GM11168 (cell line): ENCODE data around the gene EFNA5.

ENCODE experiments used
- in situ Hi-C: fragments of 300-500 bp; cut with MboI; formaldehyde crosslinking; loops from one replicate; pipeline ENCODE4 v1.12.0; 2022; ENCODE audit warnings: low sequenced_read_pairs; ENCODE audit not compliant: unreplicated experiment

The EFNA5 gene

DNA sequence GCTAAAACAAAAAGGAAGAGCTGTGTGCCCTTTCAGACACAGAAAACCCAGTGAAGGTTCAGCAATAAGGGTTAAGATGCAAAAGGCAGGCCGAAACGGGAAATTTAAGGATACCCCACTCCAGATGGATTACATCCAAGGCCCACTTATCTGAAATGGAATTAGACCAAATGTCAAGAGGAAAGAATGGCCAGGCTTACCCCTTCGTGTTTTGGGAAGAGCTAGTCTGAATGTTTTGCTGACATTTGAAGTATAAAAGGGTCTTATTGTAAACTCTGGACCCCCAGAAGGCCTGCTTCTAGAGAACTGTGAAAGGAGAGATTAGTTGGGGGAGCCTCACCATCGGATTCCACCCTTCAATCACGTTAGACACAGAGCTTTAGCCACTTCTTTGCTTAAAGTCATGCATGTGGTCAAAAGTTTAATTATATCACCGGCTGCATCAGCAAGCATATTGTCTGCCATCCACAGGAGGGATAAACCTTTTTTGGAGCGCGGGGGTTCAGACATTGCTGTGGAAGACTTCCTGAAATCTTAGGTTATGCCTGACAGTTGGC lies 93.3 kb downstream of the EFNA5 start:
- in situ Hi-C loops, result no loop called here

DNA sequence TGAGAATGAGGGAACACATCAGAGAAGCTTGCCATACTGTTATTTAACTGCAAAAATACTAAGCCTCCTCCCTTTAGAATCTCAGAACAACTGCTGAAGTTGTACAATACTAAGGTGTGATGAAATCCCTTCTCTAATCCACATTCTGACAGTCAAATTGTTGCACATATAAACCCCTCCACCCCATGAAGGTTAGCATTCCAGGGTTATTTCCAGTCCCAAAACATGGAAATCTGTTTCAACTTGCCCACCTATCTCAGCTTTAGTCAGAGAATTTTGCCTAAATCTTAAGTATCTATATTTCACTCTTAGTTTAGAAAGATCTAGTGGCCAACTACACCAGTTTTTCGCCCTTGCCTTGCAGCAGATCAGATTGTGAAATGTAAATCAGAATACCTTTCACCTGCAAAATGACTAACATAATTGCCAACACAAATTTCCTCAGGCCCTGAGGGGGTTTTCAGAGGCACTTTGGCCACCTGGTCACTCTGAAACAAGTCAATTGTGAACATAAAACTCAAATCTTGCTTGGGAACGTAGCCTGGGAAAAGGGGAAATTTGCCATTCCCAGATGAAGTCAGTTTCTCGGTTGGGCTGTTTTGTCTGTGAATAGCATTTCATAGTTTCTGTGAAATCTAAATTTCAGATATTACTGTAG lies 93.9 kb downstream of the EFNA5 start:
- in situ Hi-C loops, result no loop called here

- in situ Hi-C loops, result no loop called here
Observed at GRCh38 chr5:107576155-107576554, 94.6 kb downstream of the EFNA5 start.

GRCh38 chr5:107574287-107574686 lies 96.5 kb downstream of the EFNA5 start:
- in situ Hi-C loops, result no loop called here

GRCh38 chr5:107572715-107573368 lies 97.9 kb downstream of the EFNA5 start:
- in situ Hi-C loops, result no loop called here

GRCh38 chr5:107571621-107572536 lies 98.9 kb downstream of the EFNA5 start:
- in situ Hi-C loops, result no loop called here

- in situ Hi-C loops, result no loop called here
Observed at GRCh38 chr5:107570805-107571531, 99.8 kb downstream of the EFNA5 start.

- in situ Hi-C loops, result no loop called here
Observed at GRCh38 chr5:107570181-107570580, 100.6 kb downstream of the EFNA5 start.

GRCh38 chr5:107567901-107568671 lies 102.7 kb downstream of the EFNA5 start:
- in situ Hi-C loops, result loop anchor here (5.0 kb wide), 1 partner anchor 81 kb away; no protein-coding TSS in a partner anchor

GRCh38 chr5:107566986-107567385 lies 103.8 kb downstream of the EFNA5 start:
- in situ Hi-C loops, result loop anchor here (5.0 kb wide), 1 partner anchor 80 kb away; no protein-coding TSS in a partner anchor

- in situ Hi-C loops, result loop anchor here (5.0 kb wide), 1 partner anchor 79 kb away; no protein-coding TSS in a partner anchor
Observed at GRCh38 chr5:107565791-107566767, 104.7 kb downstream of the EFNA5 start.

DNA sequence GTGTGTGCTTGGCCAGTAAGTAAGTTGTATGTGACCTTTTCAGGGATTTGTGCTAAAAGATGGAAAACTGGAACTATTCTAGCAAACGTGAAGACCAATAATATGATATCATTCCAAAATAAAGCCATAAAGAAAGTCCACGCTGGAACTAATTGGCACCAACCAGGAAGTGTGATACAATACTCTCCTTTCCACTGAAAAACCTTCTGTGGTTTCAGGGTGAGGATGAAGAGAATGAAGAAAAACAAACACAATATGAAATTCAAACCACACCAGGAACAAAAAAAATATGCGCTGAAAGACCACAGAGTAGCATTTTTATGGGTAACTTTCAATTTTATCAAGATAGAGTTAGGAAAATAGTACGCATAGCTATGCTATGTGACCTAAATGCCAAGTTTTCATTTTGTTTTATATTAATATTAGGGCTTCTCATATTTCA lies 105.8 kb downstream of the EFNA5 start:
- in situ Hi-C loops, result loop anchor here (5.0 kb wide), 1 partner anchor 78 kb away; no protein-coding TSS in a partner anchor

- in situ Hi-C loops, result no loop called here
Observed at GRCh38 chr5:107563959-107564544, 106.7 kb downstream of the EFNA5 start.

DNA sequence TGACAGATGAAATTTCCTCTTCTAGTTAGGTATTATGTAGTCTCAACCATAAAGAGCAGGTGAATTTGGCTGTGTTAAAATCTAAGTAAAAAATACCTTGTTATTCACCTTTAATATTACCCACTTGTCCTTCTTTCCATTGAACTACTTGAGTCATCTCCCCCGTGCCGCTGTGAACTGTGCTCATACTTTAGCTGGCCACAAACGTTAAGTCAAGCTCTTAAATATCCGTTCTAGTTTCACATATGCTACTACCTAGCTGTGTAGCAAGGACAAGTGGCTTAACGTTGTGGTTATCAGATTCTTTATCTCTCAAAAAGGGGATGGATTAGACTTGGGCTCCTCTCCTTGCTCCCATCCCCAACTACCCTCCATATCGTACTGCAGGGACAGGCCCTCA lies 110.4 kb downstream of the EFNA5 start:
- in situ Hi-C loops, result no loop called here

- in situ Hi-C loops, result no loop called here
Observed at GRCh38 chr5:107558823-107559375, 111.8 kb downstream of the EFNA5 start.

- in situ Hi-C loops, result no loop called here
Observed at GRCh38 chr5:107557051-107557658, 113.6 kb downstream of the EFNA5 start.

DNA sequence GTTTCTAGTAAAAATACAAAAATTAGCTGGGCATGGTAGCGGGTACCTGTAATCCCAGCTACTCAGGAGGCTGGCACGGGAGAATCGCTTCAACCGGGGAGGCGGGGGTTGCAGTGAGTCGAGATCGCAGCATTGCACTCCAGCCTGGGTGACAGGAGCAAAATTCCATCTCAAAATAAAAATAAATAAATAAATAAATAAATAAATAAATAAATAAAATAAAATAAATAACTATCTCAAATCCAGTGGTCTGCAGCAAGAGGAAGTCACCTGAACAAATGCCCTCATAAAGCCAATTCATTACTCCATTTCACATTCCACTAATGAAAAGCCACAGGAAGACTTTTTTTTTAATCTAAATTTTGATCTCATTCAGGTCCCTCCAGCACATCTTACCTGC lies 114.2 kb downstream of the EFNA5 start:
- in situ Hi-C loops, result no loop called here
